CD8-positive, alpha-beta memory T cell (primary cell): Measurements from ENCODE around the gene SFTPA1. TPM values are rescaled to one million over a fixed set of nuclear protein-coding genes. Genes with fewer than 3 reads are reported as not detected.
"Not testable (repeated sequence)": the region's sequence is repeated elsewhere in the genome, so short reads cannot be mapped to it uniquely, and the experiment has no call there.

Experiments used
- CTCF ChIA-PET: fragments of 350-600 bp; sonication (Branson Sonifier 250); formaldehyde crosslinking; loops from one replicate; lab custom pipeline; 2021; ENCODE audit warnings: antibody characterized with exemption; lab: Charles Lee
- POLR2A ChIA-PET: fragments of 350-600 bp; sonication (Branson Sonifier 250); formaldehyde crosslinking; loops from one replicate; lab custom pipeline; 2021; ENCODE audit warnings: antibody characterized with exemption; lab: Charles Lee
- DNase-seq, 5 donors: peaks; one replicate each; pipeline versions ENCODE4 v3.0.0 to v3.0.0-alpha.2; 2020 to 2022; ENCODE audit warnings: mixed read lengths in 1 of 5
- H3K27ac ChIP-seq: one replicate; pipeline ENCODE4 v1.7.0; 2013; ENCODE audit warnings: low read depth, mild to moderate bottlenecking, low read length, moderate library complexity
- H3K27me3 ChIP-seq: 2 replicates; pipeline ENCODE4 v1.7.0; 2013; ENCODE audit warnings: low read length, mild to moderate bottlenecking; ENCODE audit not compliant: insufficient read depth, poor library complexity, severe bottlenecking
- H3K36me3 ChIP-seq: 2 replicates; pipeline ENCODE4 v1.7.0; 2013; ENCODE audit warnings: mild to moderate bottlenecking, low read length, moderate library complexity; ENCODE audit not compliant: insufficient read depth
- H3K4me1 ChIP-seq: 2 replicates; pipeline ENCODE4 v1.7.0; 2013; ENCODE audit warnings: mild to moderate bottlenecking, low read length, moderate library complexity; ENCODE audit not compliant: insufficient read depth
- H3K4me3 ChIP-seq: 2 replicates; pipeline ENCODE4 v1.7.0; 2013; ENCODE audit warnings: mild to moderate bottlenecking, low read length
- H3K9me3 ChIP-seq: 2 replicates; pipeline ENCODE4 v1.7.0; 2013; ENCODE audit warnings: mild to moderate bottlenecking, low read length
- H3K27ac Mint-ChIP-seq, 8 donors: one replicate each; pipeline ENCODE4 v1.8.0; 2020 to 2021; ENCODE audit warnings: mixed read lengths in 8 of 8, mild to moderate bottlenecking in 6 of 8, inconsistent platforms in 3 of 8, moderate library complexity in 3 of 8
- H3K27me3 Mint-ChIP-seq, 2 donors: one replicate each; pipeline ENCODE4 v1.8.0; 2020 to 2021; ENCODE audit warnings: mixed read lengths in 2 of 2, mild to moderate bottlenecking in 1 of 2, moderate library complexity in 1 of 2
- H3K36me3 Mint-ChIP-seq, 3 donors: one replicate each; pipeline ENCODE4 v1.8.0; 2020 to 2021; ENCODE audit warnings: mixed read lengths in 3 of 3, inconsistent platforms in 1 of 3, mild to moderate bottlenecking in 1 of 3
- H3K4me1 Mint-ChIP-seq, 3 donors: one replicate each; pipeline ENCODE4 v1.8.0; 2020 to 2021; ENCODE audit warnings: mixed read lengths in 3 of 3, inconsistent platforms in 1 of 3, mild to moderate bottlenecking in 1 of 3
- H3K4me3 Mint-ChIP-seq, 7 donors: one replicate each; pipeline ENCODE4 v1.8.0; 2020 to 2021; ENCODE audit warnings: mixed read lengths in 7 of 7, mild to moderate bottlenecking in 6 of 7, moderate library complexity in 4 of 7, inconsistent platforms in 2 of 7
- H3K9me3 Mint-ChIP-seq, 5 donors: one replicate each; pipeline ENCODE4 v1.8.0; 2020 to 2022; ENCODE audit warnings: mixed read lengths in 5 of 5, mild to moderate bottlenecking in 3 of 5, moderate library complexity in 2 of 5, inconsistent platforms in 1 of 5
- polyA plus RNA-seq: library from polyadenylated mRNA; unstranded; fragments of 300-500 nt; fragmentation: Illumina TruSeq; gene quantifications from one replicate; pipeline ENCODE4 v1.2.3, GENCODE V29; 2021
- total RNA-seq, 2 experiments: library from RNA; stranded (reverse); gene quantifications; one replicate each; pipeline ENCODE4 v1.2.3, GENCODE V29; 2021

The SFTPA1 gene
- total and polyA plus RNA-seq, 3 experiments from 2014 or later: not detected

GRCh38 chr10:79652695-79653094 is 42.0 kb downstream of the SFTPA1 start:
- H3K27me3 ChIP-seq, H3K9me3 ChIP-seq, H3K27ac Mint-ChIP-seq, H3K4me1 ChIP-seq, H3K9me3 Mint-ChIP-seq, CTCF ChIA-PET, H3K4me3 Mint-ChIP-seq, H3K4me3 ChIP-seq, H3K36me3 ChIP-seq, DNase-seq, H3K27ac ChIP-seq, H3K36me3 Mint-ChIP-seq, POLR2A ChIA-PET, H3K4me1 Mint-ChIP-seq: not testable (repeated sequence)
- peaks cover 1 to 13% of the 10 kb centered on the region in 2 donors for H3K27me3 Mint-ChIP-seq

- H3K36me3 ChIP-seq, CTCF ChIA-PET, H3K4me3 Mint-ChIP-seq, H3K9me3 ChIP-seq, H3K4me1 Mint-ChIP-seq, H3K4me3 ChIP-seq, H3K4me1 ChIP-seq, H3K36me3 Mint-ChIP-seq, H3K27ac ChIP-seq, DNase-seq, H3K27ac Mint-ChIP-seq, H3K27me3 ChIP-seq, POLR2A ChIA-PET, H3K9me3 Mint-ChIP-seq, H3K27me3 Mint-ChIP-seq: not testable (repeated sequence)
These were observed 52.5 kb downstream of the SFTPA1 start for GRCh38 chr10:79663287-79663686.

GRCh38 chr10:79664686-79665085 is 53.9 kb downstream of the SFTPA1 start:
- H3K4me1 Mint-ChIP-seq, POLR2A ChIA-PET, H3K4me3 ChIP-seq, H3K4me1 ChIP-seq, CTCF ChIA-PET, H3K27me3 ChIP-seq, H3K4me3 Mint-ChIP-seq, H3K9me3 Mint-ChIP-seq, DNase-seq, H3K36me3 Mint-ChIP-seq, H3K27ac ChIP-seq, H3K27ac Mint-ChIP-seq, H3K27me3 Mint-ChIP-seq, H3K36me3 ChIP-seq, H3K9me3 ChIP-seq: not testable (repeated sequence)

Other genes starting within 250 kb of the SFTPA1 start
- gene ZCCHC24, start 165.3 kb upstream of the SFTPA1 start, total RNA-seq: under 1 TPM; 0.83 to 1.00 TPM
- gene ZCCHC24, start 165.3 kb upstream of the SFTPA1 start, polyA plus RNA-seq: 1.4 TPM
- 1 to 10 TPM; 2.6 to 2.9 TPM for gene EIF5AL1, start 98.4 kb upstream of the SFTPA1 start, total RNA-seq
- gene EIF5AL1, start 98.4 kb upstream of the SFTPA1 start, polyA plus RNA-seq: 0.16 TPM
- gene SFTPA2, start 50.5 kb upstream of the SFTPA1 start, total RNA-seq: not detected
- gene SFTPA2, start 50.5 kb upstream of the SFTPA1 start, polyA plus RNA-seq: not detected
- 1 to 10 TPM in 1 of 2 experiments, under 1 TPM in 1; 0.50 to 1.1 TPM for gene NUTM2B, start 92.3 kb downstream of the SFTPA1 start, total RNA-seq
- not detected for gene NUTM2B, start 92.3 kb downstream of the SFTPA1 start, polyA plus RNA-seq
- gene NUTM2E, start 215.8 kb downstream of the SFTPA1 start, total RNA-seq: under 1 TPM; 0.11 to 0.20 TPM
- gene NUTM2E, start 215.8 kb downstream of the SFTPA1 start, polyA plus RNA-seq: not detected